Stimulated activated CD4-positive, alpha-beta T cell treated with anti-CD3 and anti-CD28 coated beads, Interleukin-15, amount 100 ng/mL, for 48 hours (primary cell): Measurements from ENCODE around the gene LRRC42.

Source experiments
- DNase-seq, 2 donors: peaks; one replicate each; pipeline ENCODE4 v3.0.0-alpha.2; 2020; ENCODE audit warnings: low read depth in 2 of 2

The LRRC42 gene

GRCh38 chr1:53942127-53942957, 3.8 kb upstream of the LRRC42 start:
- DNase-seq, result no peak

GRCh38 chr1:53943090-53943489, 3.1 kb upstream of the LRRC42 start:
- DNase-seq, result no peak

GRCh38 chr1:53943490-53944043, 2.6 kb upstream of the LRRC42 start:
- DNase-seq, result no peak

GRCh38 chr1:53944469-53945182, 1.5 kb upstream of the LRRC42 start:
- DNase-seq, result no peak

GRCh38 chr1:53945183-53945432, 1.0 kb upstream of the LRRC42 start:
- no peak for DNase-seq

- peak; percentile 95 to 97 for DNase-seq
Observed at GRCh38 chr1:53945433-53946251, 508 bp upstream of the LRRC42 start, which contains the start of gene IFT25. Gene IFT25 (minus strand): TSS chr1:53945699. CDS start chr1:53940082, 5,617 bp downstream.

GRCh38 chr1:53947172-53947907, 1.2 kb downstream of the LRRC42 start:
- DNase-seq, result no peak

GRCh38 chr1:53948291-53948690, 2.1 kb downstream of the LRRC42 start:
- DNase-seq, result no peak

GRCh38 chr1:53949023-53949990, 3.2 kb downstream of the LRRC42 start:
- peak in 1 of 2 donors; percentile 6 for DNase-seq

- no peak for DNase-seq
Observed at GRCh38 chr1:53951697-53952096, 5.5 kb downstream of the LRRC42 start.

- DNase-seq, result no peak
Observed at GRCh38 chr1:53954128-53954527, 8.0 kb downstream of the LRRC42 start.

- DNase-seq, result no peak
Observed at GRCh38 chr1:53956308-53957168, 10.4 kb downstream of the LRRC42 start.

- DNase-seq, result no peak
Observed at GRCh38 chr1:53957194-53957818, 11.2 kb downstream of the LRRC42 start.

GRCh38 chr1:53959664-53960250, 13.6 kb downstream of the LRRC42 start:
- DNase-seq, result no peak

GRCh38 chr1:53962395-53962794, 16.2 kb downstream of the LRRC42 start:
- no peak for DNase-seq

- DNase-seq, result no peak
Observed at GRCh38 chr1:53963460-53963859, 17.3 kb downstream of the LRRC42 start.

- DNase-seq, result no peak
Observed at GRCh38 chr1:53964109-53964508, 18.0 kb downstream of the LRRC42 start.

GRCh38 chr1:53966794-53967193, 20.6 kb downstream of the LRRC42 start:
- DNase-seq, result no peak
